ENCODE results near the gene EFHD2.
"Not testable (repeated sequence)": the region's sequence is repeated elsewhere in the genome, so short reads cannot be mapped to it uniquely, and the experiment has no call there.

GRCh38 chr1:15471067-15471466, 61.4 kb downstream of the EFHD2 start:
- TF ChIP-seq, protein P1, sequence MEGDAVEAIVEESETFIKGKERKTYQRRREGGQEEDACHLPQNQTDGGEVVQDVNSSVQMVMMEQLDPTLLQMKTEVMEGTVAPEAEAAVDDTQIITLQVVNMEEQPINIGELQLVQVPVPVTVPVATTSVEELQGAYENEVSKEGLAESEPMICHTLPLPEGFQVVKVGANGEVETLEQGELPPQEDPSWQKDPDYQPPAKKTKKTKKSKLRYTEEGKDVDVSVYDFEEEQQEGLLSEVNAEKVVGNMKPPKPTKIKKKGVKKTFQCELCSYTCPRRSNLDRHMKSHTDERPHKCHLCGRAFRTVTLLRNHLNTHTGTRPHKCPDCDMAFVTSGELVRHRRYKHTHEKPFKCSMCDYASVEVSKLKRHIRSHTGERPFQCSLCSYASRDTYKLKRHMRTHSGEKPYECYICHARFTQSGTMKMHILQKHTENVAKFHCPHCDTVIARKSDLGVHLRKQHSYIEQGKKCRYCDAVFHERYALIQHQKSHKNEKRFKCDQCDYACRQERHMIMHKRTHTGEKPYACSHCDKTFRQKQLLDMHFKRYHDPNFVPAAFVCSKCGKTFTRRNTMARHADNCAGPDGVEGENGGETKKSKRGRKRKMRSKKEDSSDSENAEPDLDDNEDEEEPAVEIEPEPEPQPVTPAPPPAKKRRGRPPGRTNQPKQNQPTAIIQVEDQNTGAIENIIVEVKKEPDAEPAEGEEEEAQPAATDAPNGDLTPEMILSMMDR (IDR thresholded peaks at IDR 0.05; ENCODE audit: poor library complexity, severe bottlenecking): not testable (repeated sequence)
- not testable (repeated sequence) for TF ChIP-seq TAF1 (IDR thresholded peaks at IDR 0.05; ENCODE audit: low read depth); EP300 (conservative IDR thresholded peaks at IDR 0.05; ENCODE audit: poor library complexity, severe bottlenecking); SMC3 (conservative IDR thresholded peaks at IDR 0.05; ENCODE audit: poor library complexity); EZH2 (IDR thresholded peaks at IDR 0.05; ENCODE audit: borderline replicate concordance, insufficient read depth, low read length, poor library complexity, severe bottlenecking)

Data from neural cell (in vitro differentiated cells).